Panc1 (cell line): Measurements from ENCODE around the gene TCF15.

ENCODE experiments used
- POLR2AphosphoS5 ChIP-seq: IDR thresholded peaks from 2 replicates; pipeline ENCODE4 v1.6.1; 2012; ENCODE audit warnings: mild to moderate bottlenecking, low read depth, low read length, moderate library complexity
- SIN3A ChIP-seq: IDR thresholded peaks from 2 replicates; pipeline ENCODE4 v1.6.1; 2012; ENCODE audit warnings: low read depth, mild to moderate bottlenecking, low read length, moderate library complexity, borderline replicate concordance; ENCODE audit not compliant: insufficient read depth
- TCF7L2 ChIP-seq: IDR thresholded peaks from 2 replicates; pipeline ENCODE4 v1.6.1; 2011; ENCODE audit warnings: mild to moderate bottlenecking, low read depth, low read length, inconsistent platforms
- TF ChIP-seq, protein P1 (sequence below): fragments of 450-650 bp; IDR thresholded peaks from 2 replicates; pipeline ENCODE4 v1.5.1; 2017; ENCODE audit warnings: mild to moderate bottlenecking
- TF ChIP-seq, protein P2 (sequence below), 2 experiments: IDR thresholded peaks; 2 replicates each; pipeline ENCODE4 v1.6.1; 2011 to 2012; ENCODE audit warnings: low read depth in 2 of 2, control low read depth in 1 of 2, low read length in 1 of 2, mild to moderate bottlenecking in 1 of 2, moderate library complexity in 1 of 2; ENCODE audit not compliant: insufficient read depth in 1 of 2

DNA sequence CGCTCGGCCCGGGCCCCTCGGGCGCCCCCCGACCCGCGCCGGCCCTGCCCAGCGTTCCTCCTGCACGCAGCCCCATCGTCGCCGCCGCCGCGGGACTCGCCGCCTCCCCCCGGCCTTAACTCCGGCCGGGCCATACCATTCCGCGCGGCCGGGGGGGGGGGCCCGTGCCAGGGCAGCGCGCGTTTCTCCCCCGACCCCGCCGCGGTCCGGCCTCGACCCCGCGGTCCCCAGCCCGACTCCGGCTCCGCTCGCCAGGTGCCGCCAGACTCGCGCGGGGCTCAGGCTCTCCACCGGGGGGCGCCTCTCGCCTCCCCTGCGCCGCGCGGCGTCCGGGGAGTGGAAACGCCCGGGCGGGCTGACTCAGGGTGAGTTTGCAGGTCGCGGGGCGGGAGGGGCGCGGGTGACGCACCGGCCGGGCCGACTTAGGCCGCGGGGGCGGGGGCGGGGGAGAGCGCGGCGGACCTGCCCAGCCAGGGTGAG is 43.0 kb upstream of the TCF15 start, which contains the start of gene SRXN1:
- TF ChIP-seq, protein P1, sequence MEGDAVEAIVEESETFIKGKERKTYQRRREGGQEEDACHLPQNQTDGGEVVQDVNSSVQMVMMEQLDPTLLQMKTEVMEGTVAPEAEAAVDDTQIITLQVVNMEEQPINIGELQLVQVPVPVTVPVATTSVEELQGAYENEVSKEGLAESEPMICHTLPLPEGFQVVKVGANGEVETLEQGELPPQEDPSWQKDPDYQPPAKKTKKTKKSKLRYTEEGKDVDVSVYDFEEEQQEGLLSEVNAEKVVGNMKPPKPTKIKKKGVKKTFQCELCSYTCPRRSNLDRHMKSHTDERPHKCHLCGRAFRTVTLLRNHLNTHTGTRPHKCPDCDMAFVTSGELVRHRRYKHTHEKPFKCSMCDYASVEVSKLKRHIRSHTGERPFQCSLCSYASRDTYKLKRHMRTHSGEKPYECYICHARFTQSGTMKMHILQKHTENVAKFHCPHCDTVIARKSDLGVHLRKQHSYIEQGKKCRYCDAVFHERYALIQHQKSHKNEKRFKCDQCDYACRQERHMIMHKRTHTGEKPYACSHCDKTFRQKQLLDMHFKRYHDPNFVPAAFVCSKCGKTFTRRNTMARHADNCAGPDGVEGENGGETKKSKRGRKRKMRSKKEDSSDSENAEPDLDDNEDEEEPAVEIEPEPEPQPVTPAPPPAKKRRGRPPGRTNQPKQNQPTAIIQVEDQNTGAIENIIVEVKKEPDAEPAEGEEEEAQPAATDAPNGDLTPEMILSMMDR: peak; percentile 92
- TF ChIP-seq POLR2AphosphoS5 (no peak), TCF7L2 (no peak), SIN3A (no peak)
- TF ChIP-seq, protein P2, sequence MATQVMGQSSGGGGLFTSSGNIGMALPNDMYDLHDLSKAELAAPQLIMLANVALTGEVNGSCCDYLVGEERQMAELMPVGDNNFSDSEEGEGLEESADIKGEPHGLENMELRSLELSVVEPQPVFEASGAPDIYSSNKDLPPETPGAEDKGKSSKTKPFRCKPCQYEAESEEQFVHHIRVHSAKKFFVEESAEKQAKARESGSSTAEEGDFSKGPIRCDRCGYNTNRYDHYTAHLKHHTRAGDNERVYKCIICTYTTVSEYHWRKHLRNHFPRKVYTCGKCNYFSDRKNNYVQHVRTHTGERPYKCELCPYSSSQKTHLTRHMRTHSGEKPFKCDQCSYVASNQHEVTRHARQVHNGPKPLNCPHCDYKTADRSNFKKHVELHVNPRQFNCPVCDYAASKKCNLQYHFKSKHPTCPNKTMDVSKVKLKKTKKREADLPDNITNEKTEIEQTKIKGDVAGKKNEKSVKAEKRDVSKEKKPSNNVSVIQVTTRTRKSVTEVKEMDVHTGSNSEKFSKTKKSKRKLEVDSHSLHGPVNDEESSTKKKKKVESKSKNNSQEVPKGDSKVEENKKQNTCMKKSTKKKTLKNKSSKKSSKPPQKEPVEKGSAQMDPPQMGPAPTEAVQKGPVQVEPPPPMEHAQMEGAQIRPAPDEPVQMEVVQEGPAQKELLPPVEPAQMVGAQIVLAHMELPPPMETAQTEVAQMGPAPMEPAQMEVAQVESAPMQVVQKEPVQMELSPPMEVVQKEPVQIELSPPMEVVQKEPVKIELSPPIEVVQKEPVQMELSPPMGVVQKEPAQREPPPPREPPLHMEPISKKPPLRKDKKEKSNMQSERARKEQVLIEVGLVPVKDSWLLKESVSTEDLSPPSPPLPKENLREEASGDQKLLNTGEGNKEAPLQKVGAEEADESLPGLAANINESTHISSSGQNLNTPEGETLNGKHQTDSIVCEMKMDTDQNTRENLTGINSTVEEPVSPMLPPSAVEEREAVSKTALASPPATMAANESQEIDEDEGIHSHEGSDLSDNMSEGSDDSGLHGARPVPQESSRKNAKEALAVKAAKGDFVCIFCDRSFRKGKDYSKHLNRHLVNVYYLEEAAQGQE (IDR thresholded peaks at IDR 0.05; ENCODE audit: insufficient read depth in 1 of 2, low read depth in 2 of 2, low read length in 1 of 2): no peak
